K562 (cell line): ENCODE results near the gene FAM89B. TPM values are rescaled to one million over a fixed set of nuclear protein-coding genes. Genes with fewer than 3 reads are reported as not detected.

Source experiments
- CXXC5 ChIP-seq: fragments of 250-450 bp; sonication (Bioruptor Pico); IDR thresholded peaks from 2 replicates; pipeline ENCODE4 v1.8.0; 2022; ENCODE audit warnings: inconsistent platforms, mild to moderate bottlenecking, moderate library complexity
- GABPA ChIP-seq: fragments of 200-800 bp; sonication (Bioruptor generic); conservative IDR thresholded peaks from 2 replicates; pipeline ENCODE4 v1.6.1; 2016; ENCODE audit warnings: low read depth, missing genetic modification characterization, missing compliant biosample characterization
- KDM4B ChIP-seq, 2 experiments: fragments of 450-650 bp in 1 of 2; sonication (generic) in 1 of 2; IDR thresholded peaks; 2 replicates each; pipeline ENCODE4 v1.6.1; 2016 to 2017; ENCODE audit warnings: borderline replicate concordance in 2 of 2, antibody characterized with exemption in 1 of 2, low read depth in 1 of 2, mild to moderate bottlenecking in 1 of 2
- MCM7 ChIP-seq, 2 experiments: fragments of 450-650 bp; IDR thresholded peaks; 2 replicates each; pipeline ENCODE4 v1.6.1; 2016 to 2018
- POLR2AphosphoS2 ChIP-seq: IDR thresholded peaks from 2 replicates; pipeline ENCODE4 v1.6.1; 2012; ENCODE audit warnings: low read length, improper control_type of control experiment
- ZBED1 ChIP-seq: IDR thresholded peaks from 2 replicates; pipeline ENCODE4 v1.6.1; 2014
- ZBTB17 ChIP-seq: fragments of 450-650 bp; formaldehyde crosslinking; IDR thresholded peaks from 2 replicates; pipeline ENCODE4 v1.4.0; 2020; ENCODE audit warnings: mild to moderate bottlenecking
- ZNF217 ChIP-seq: sonication (generic); formaldehyde crosslinking; IDR thresholded peaks from 2 replicates; pipeline ENCODE4 v1.8.0; 2022; ENCODE audit warnings: mild to moderate bottlenecking, missing genetic modification reagents
- ZNF324 ChIP-seq: fragments of 250-450 bp; sonication (Bioruptor Pico); IDR thresholded peaks from 2 replicates; pipeline ENCODE4 v1.4.0; 2020; ENCODE audit warnings: mild to moderate bottlenecking
- ZNF436 ChIP-seq: fragments of 250-450, 450-650 bp; sonication (Bioruptor Pico); formaldehyde crosslinking; IDR thresholded peaks from 2 replicates; pipeline ENCODE4 v1.7.0; 2020; ENCODE audit warnings: mild to moderate bottlenecking
- ZNF77 ChIP-seq: fragments of 250-450 bp; sonication (Bioruptor Pico); IDR thresholded peaks from 2 replicates; pipeline ENCODE4 v1.5.0; 2020
- polyA plus RNA-seq, 8 experiments: library from polyadenylated mRNA; depleted of rRNA in 4 of 8; stranded (reverse) in 5 of 8; unstranded in 3 of 8; fragments of >200 nt; fragmentation: Nextera tagmentation in 2 of 8; fragmentation: Illumina TruSeq in 1 of 8; extraction: Ambion mirVana in 2 of 8; extraction: Trizol in 1 of 8; gene quantifications; 2 replicates each; pipeline versions ENCODE4 v1.2.1 to v1.2.3, GENCODE V29; 2011 to 2014; ENCODE audit warnings: inconsistent platforms in 1 of 8, missing spikeins in 1 of 8
- total RNA-seq, 7 experiments: library from RNA; depleted of rRNA in 6 of 7; stranded (reverse); fragments of >200 nt in 6 of 7; fragmentation: Illumina TruSeq in 2 of 7; extraction: Trizol in 2 of 7; gene quantifications; 2 replicates each; pipeline versions ENCODE4 v1.2.1 to v1.2.3, GENCODE V29; 2011 to 2021; ENCODE audit warnings: low replicate concordance in 1 of 7
- TF ChIP-seq, protein P1 (sequence below): sonication (generic); formaldehyde crosslinking; IDR thresholded peaks from 2 replicates; pipeline ENCODE4 v1.8.0; 2023; ENCODE audit warnings: missing genetic modification reagents, mild to moderate bottlenecking, borderline replicate concordance
- TF ChIP-seq, protein P2 (sequence below): fragments of 150-350 bp; conservative IDR thresholded peaks from 2 replicates; pipeline ENCODE4 v1.6.1; 2014; ENCODE audit warnings: low read length
- TF ChIP-seq, protein P3 (sequence below): sonication (generic); formaldehyde crosslinking; IDR thresholded peaks from 2 replicates; pipeline ENCODE4 v1.8.0; 2022; ENCODE audit warnings: mild to moderate bottlenecking, missing genetic modification reagents
- TF ChIP-seq, protein P4 (sequence below): IDR thresholded peaks from 2 replicates; pipeline ENCODE4 v1.6.1; 2011; ENCODE audit not compliant: insufficient read length; ENCODE audit errors: extremely low read depth

FAM89B gene
- total and polyA plus RNA-seq, 9 of the 15 experiments (the other 6 are each of a cell fraction or from before 2014, with no cell fraction given), result 0.32 to 27.6 (median 11.9) TPM

DNA sequence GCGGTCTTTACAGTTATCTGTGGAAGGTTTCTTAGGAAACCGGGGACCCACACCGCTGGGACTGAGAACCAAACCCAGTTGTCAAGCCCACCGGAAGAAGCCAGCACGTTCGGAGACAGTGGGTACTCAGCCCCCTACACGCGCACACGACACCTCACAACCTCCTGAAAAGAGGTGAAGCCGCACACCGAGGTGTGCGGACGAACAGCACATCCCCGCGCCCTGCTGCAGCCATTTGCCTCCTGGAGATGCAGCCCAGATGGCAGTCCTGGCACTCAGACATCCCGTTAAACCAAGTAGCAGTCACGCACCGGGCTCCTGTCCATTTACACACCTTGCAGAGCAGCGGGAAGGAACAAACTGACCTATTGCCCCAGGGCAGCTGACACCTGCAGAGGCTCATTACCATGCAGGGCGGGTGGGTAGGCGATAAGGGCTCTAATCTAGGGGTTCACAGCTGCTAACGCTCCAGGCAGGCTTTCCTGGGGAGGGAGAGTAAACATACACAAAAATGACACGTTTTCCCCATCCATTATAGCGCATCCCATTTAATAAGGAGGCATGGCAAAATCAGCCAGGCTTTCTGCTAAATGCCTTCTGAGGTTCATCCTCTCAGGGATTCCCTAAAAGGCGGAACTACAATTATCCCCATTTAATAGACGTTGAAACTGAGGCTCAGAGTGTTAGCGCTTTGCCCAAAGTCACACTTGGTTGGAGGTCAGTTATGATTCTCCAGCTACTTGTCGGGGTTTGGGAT, 2.7 kb downstream of the FAM89B start (continued):
- TF ChIP-seq, protein P1, sequence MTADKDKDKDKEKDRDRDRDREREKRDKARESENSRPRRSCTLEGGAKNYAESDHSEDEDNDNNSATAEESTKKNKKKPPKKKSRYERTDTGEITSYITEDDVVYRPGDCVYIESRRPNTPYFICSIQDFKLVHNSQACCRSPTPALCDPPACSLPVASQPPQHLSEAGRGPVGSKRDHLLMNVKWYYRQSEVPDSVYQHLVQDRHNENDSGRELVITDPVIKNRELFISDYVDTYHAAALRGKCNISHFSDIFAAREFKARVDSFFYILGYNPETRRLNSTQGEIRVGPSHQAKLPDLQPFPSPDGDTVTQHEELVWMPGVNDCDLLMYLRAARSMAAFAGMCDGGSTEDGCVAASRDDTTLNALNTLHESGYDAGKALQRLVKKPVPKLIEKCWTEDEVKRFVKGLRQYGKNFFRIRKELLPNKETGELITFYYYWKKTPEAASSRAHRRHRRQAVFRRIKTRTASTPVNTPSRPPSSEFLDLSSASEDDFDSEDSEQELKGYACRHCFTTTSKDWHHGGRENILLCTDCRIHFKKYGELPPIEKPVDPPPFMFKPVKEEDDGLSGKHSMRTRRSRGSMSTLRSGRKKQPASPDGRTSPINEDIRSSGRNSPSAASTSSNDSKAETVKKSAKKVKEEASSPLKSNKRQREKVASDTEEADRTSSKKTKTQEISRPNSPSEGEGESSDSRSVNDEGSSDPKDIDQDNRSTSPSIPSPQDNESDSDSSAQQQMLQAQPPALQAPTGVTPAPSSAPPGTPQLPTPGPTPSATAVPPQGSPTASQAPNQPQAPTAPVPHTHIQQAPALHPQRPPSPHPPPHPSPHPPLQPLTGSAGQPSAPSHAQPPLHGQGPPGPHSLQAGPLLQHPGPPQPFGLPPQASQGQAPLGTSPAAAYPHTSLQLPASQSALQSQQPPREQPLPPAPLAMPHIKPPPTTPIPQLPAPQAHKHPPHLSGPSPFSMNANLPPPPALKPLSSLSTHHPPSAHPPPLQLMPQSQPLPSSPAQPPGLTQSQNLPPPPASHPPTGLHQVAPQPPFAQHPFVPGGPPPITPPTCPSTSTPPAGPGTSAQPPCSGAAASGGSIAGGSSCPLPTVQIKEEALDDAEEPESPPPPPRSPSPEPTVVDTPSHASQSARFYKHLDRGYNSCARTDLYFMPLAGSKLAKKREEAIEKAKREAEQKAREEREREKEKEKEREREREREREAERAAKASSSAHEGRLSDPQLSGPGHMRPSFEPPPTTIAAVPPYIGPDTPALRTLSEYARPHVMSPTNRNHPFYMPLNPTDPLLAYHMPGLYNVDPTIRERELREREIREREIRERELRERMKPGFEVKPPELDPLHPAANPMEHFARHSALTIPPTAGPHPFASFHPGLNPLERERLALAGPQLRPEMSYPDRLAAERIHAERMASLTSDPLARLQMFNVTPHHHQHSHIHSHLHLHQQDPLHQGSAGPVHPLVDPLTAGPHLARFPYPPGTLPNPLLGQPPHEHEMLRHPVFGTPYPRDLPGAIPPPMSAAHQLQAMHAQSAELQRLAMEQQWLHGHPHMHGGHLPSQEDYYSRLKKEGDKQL (CRISPR knock-in tag), result no peak
- TF ChIP-seq POLR2AphosphoS2 (0 out of 2 replicates have a peak, but pooled peaks have one; percentile 69), MCM7 (IDR thresholded peaks at IDR 0.05) (no peak), ZNF217 (CRISPR knock-in tag) (no peak), ZNF77 (no peak), ZNF436 (CRISPR knock-in tag) (no peak), ZNF324 (CRISPR knock-in tag) (no peak), CXXC5 (CRISPR knock-in tag) (peak; percentile 83), KDM4B (IDR thresholded peaks at IDR 0.05; ENCODE audit: borderline replicate concordance in 2 of 2, low read depth in 1 of 2) (0 out of 4 replicates have a peak, but pooled peaks of 1 of the 2 experiments have one; percentile 19), ZBTB17 (CRISPR knock-in tag) (no peak), ZBED1 (peak; percentile 38; the same call in 1 of the 2 replicates), GABPA (tag) (no peak)
- TF ChIP-seq, protein P2, sequence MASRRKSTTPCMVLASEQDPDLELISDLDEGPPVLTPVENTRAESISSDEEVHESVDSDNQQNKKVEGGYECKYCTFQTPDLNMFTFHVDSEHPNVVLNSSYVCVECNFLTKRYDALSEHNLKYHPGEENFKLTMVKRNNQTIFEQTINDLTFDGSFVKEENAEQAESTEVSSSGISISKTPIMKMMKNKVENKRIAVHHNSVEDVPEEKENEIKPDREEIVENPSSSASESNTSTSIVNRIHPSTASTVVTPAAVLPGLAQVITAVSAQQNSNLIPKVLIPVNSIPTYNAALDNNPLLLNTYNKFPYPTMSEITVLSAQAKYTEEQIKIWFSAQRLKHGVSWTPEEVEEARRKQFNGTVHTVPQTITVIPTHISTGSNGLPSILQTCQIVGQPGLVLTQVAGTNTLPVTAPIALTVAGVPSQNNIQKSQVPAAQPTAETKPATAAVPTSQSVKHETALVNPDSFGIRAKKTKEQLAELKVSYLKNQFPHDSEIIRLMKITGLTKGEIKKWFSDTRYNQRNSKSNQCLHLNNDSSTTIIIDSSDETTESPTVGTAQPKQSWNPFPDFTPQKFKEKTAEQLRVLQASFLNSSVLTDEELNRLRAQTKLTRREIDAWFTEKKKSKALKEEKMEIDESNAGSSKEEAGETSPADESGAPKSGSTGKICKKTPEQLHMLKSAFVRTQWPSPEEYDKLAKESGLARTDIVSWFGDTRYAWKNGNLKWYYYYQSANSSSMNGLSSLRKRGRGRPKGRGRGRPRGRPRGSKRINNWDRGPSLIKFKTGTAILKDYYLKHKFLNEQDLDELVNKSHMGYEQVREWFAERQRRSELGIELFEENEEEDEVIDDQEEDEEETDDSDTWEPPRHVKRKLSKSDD, result no peak
- TF ChIP-seq, protein P3, sequence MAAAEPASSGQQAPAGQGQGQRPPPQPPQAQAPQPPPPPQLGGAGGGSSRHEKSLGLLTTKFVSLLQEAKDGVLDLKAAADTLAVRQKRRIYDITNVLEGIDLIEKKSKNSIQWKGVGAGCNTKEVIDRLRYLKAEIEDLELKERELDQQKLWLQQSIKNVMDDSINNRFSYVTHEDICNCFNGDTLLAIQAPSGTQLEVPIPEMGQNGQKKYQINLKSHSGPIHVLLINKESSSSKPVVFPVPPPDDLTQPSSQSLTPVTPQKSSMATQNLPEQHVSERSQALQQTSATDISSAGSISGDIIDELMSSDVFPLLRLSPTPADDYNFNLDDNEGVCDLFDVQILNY (CRISPR knock-in tag), result no peak
- TF ChIP-seq, protein P4, sequence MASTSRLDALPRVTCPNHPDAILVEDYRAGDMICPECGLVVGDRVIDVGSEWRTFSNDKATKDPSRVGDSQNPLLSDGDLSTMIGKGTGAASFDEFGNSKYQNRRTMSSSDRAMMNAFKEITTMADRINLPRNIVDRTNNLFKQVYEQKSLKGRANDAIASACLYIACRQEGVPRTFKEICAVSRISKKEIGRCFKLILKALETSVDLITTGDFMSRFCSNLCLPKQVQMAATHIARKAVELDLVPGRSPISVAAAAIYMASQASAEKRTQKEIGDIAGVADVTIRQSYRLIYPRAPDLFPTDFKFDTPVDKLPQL, result no peak
